Progenitor cell of endocrine pancreas (in vitro differentiated cells): ENCODE results near the gene DOCK9. TPM values are rescaled to one million over a fixed set of nuclear protein-coding genes. Genes with fewer than 3 reads are reported as not detected.

Source experiments
- DNase-seq: peaks from one replicate; pipeline ENCODE4 v3.0.0; 2021; ENCODE audit warnings: low spot score; ENCODE audit not compliant: unreplicated experiment
- H3K27ac Mint-ChIP-seq: 2 replicates; pipeline ENCODE4 v1.8.0; 2021; ENCODE audit warnings: mild to moderate bottlenecking, moderate library complexity, mixed read lengths
- H3K27me3 Mint-ChIP-seq: 2 replicates; pipeline ENCODE4 v1.8.0; 2021; ENCODE audit warnings: mixed read lengths
- H3K36me3 Mint-ChIP-seq: 2 replicates; pipeline ENCODE4 v1.8.0; 2022; ENCODE audit warnings: mixed read lengths; ENCODE audit not compliant: insufficient read depth
- H3K4me1 Mint-ChIP-seq: 2 replicates; pipeline ENCODE4 v1.8.0; 2021; ENCODE audit warnings: low read depth, mixed read lengths
- H3K4me3 Mint-ChIP-seq: 2 replicates; pipeline ENCODE4 v1.8.0; 2021; ENCODE audit warnings: low read depth, mild to moderate bottlenecking, moderate library complexity, mixed read lengths
- H3K9me3 Mint-ChIP-seq: 2 replicates; pipeline ENCODE4 v1.8.0; 2021; ENCODE audit warnings: low read depth, mixed read lengths
- CTCF ChIP-seq: fragments of 200-600 bp; sonication (generic); IDR thresholded peaks from one replicate; pipeline ENCODE4 v1.5.0; 2021; ENCODE audit warnings: antibody characterized with exemption, mild to moderate bottlenecking; ENCODE audit not compliant: unreplicated experiment
- total RNA-seq: library from RNA; stranded (reverse); gene quantifications from 2 replicates; pipeline ENCODE4 v1.2.1, GENCODE V29; 2021

The DOCK9 gene
- total RNA-seq, 1 donor from 2014 or later: 35.7 TPM

- Mint-ChIP-seq H3K9me3 (peaks cover 10% of the 10 kb centered on the region), H3K27me3 (no peaks in the 10 kb centered on the region), H3K4me1 (no peaks in the 10 kb centered on the region), H3K4me3 (no peak overlapping the region), H3K36me3 (peaks cover 22% of the 10 kb centered on the region), H3K27ac (no peak overlapping the region)
- DNase-seq: no peak
- no peak for TF ChIP-seq CTCF
Observed at GRCh38 chr13:98871727-98872126, 106.1 kb downstream of the DOCK9 start.

GRCh38 chr13:98869408-98870090 lies 108.3 kb downstream of the DOCK9 start:
- H3K4me3 Mint-ChIP-seq: no peak overlapping the region
- H3K27ac Mint-ChIP-seq: no peak overlapping the region
- no peaks in the 10 kb centered on the region for H3K4me1 Mint-ChIP-seq
- TF ChIP-seq CTCF: peak; percentile 32
- H3K27me3 Mint-ChIP-seq: no peaks in the 10 kb centered on the region
- no peak for DNase-seq
- H3K9me3 Mint-ChIP-seq: peaks cover 10% of the 10 kb centered on the region
- peaks cover 19% of the 10 kb centered on the region for H3K36me3 Mint-ChIP-seq

GRCh38 chr13:98868932-98869331 lies 108.9 kb downstream of the DOCK9 start:
- Mint-ChIP-seq H3K4me1 (no peaks in the 10 kb centered on the region), H3K36me3 (peaks cover 16% of the 10 kb centered on the region), H3K27me3 (no peaks in the 10 kb centered on the region), H3K9me3 (peaks cover 8% of the 10 kb centered on the region), H3K4me3 (no peak overlapping the region), H3K27ac (no peak overlapping the region)
- DNase-seq: no peak
- TF ChIP-seq CTCF: no peak

GRCh38 chr13:98866882-98867281 lies 111.0 kb downstream of the DOCK9 start:
- H3K27me3 Mint-ChIP-seq: no peaks in the 10 kb centered on the region
- peaks cover 13% of the 10 kb centered on the region for H3K36me3 Mint-ChIP-seq
- no peaks in the 10 kb centered on the region for H3K4me1 Mint-ChIP-seq
- no peaks in the 10 kb centered on the region for H3K9me3 Mint-ChIP-seq
- peak; percentile 33 for TF ChIP-seq CTCF
- H3K27ac Mint-ChIP-seq: no peak overlapping the region
- H3K4me3 Mint-ChIP-seq: no peak overlapping the region
- DNase-seq: no peak

GRCh38 chr13:98860491-98860890 lies 117.4 kb downstream of the DOCK9 start:
- no peak overlapping the region for H3K27ac Mint-ChIP-seq

More at GRCh38 chr13:98860491-98860890, 117.4 kb downstream of the DOCK9 start:
- Mint-ChIP-seq H3K27me3 (no peaks in the 10 kb centered on the region), H3K9me3 (no peaks in the 10 kb centered on the region), H3K4me1 (peaks cover 6% of the 10 kb centered on the region), H3K4me3 (no peak overlapping the region), H3K36me3 (peaks cover 9% of the 10 kb centered on the region)
- DNase-seq: no peak
- no peak for TF ChIP-seq CTCF
